ENCODE data around the gene WRAP53. TPM values are rescaled to one million over a fixed set of nuclear protein-coding genes. Genes with fewer than 3 reads are reported as not detected.

WRAP53 gene
- total and polyA plus RNA-seq, 10 of the 15 experiments (the other 5 are each of a cell fraction or from before 2014, with no cell fraction given) = 1.9 to 42.0 (median 21.9) TPM

- intact Hi-C loops (cut with micrococcal nuclease; ENCODE audit: unreplicated experiment) = no loop called here
- RAD21 ChIA-PET (ENCODE audit: unreplicated experiment) = no interaction called here
- CTCF ChIA-PET = interaction anchor here (1.6 kb wide), 1 partner anchor 17 kb away, joined by 5 read pairs; no protein-coding TSS in a partner anchor
- POLR2A ChIA-PET = no interaction called here
- TF ChIP-seq MLLT1 (IDR thresholded peaks at IDR 0.05) (no peak), TCF3 (IDR thresholded peaks at IDR 0.05; ENCODE audit: borderline replicate concordance, insufficient read depth, low read depth, low read length) (no peak), NRF1 (conservative IDR thresholded peaks at IDR 0.05; ENCODE audit: low read depth, low read length) (no peak), KLF5 (IDR thresholded peaks at IDR 0.05; ENCODE audit: partially characterized antibody) (no peak), SMARCA5 (IDR thresholded peaks at IDR 0.05) (no peak), SIX5 (IDR thresholded peaks at IDR 0.05; ENCODE audit: low read depth, low read length, severe bottlenecking) (no peak), CREB1 (IDR thresholded peaks at IDR 0.05; ENCODE audit: low read depth) (no peak), BMI1 (IDR thresholded peaks at IDR 0.05; ENCODE audit: borderline replicate concordance) (no peak), ZBED1 (IDR thresholded peaks at IDR 0.05; ENCODE audit: borderline replicate concordance) (no peak), ZNF207 (IDR thresholded peaks at IDR 0.05; ENCODE audit: borderline replicate concordance) (no peak), CBX3 (IDR thresholded peaks at IDR 0.05; ENCODE audit: borderline replicate concordance, low read depth) (no peak), ZNF217 (IDR thresholded peaks at IDR 0.05) (no peak), SRF (IDR thresholded peaks at IDR 0.05; ENCODE audit: low read depth in 2 of 2, low read length in 2 of 2) (no peak), ZNF687 (IDR thresholded peaks at IDR 0.05) (no peak), FOXK2 (IDR thresholded peaks at IDR 0.05) (no peak)
- no peak overlapping the region for H3K27ac ChIP-seq (ENCODE audit: control insufficient read depth, insufficient read depth)
- no peak overlapping the region for H2AFZ ChIP-seq (ENCODE audit: control insufficient read depth, low read depth, low read length)
- H3K36me3 ChIP-seq (ENCODE audit: control insufficient read depth in 2 of 2, insufficient read depth in 2 of 2, low read length in 1 of 2) = peaks cover 10 to 28% of the 10 kb centered on the region in 2 experiments; a peak in 3 of 4 replicates
- no peaks in the 10 kb centered on the region for H4K20me1 ChIP-seq (ENCODE audit: control insufficient read depth, insufficient read depth)
- H3K9ac ChIP-seq (ENCODE audit: control insufficient read depth, insufficient read depth, low read length) = no peak overlapping the region
- 94% methylated on average over 7 of the region's 7 CpGs for WGBS (ENCODE audit: insufficient coverage, insufficient replicate concordance, low lambda C conversion rate, missing lambda C conversion rate)
- in situ Hi-C loops (cut with MboI) = no loop called here
- H3K4me1 ChIP-seq (ENCODE audit: control insufficient read depth, insufficient read depth, low read length) = no peaks in the 10 kb centered on the region
- SMC1A ChIA-PET (ENCODE audit: uncharacterized antibody, unreplicated experiment) = no interaction called here
- BruUV-seq (replicated peaks) = no TSS peak
- H3K9me3 ChIP-seq (replicated peaks; ENCODE audit: control insufficient read depth, insufficient read depth, low read length) = peaks cover 2% of the 10 kb centered on the region
- H3K4me2 ChIP-seq (ENCODE audit: control insufficient read depth, insufficient read depth) = no peak overlapping the region
- no peaks in the 10 kb centered on the region for H3K27me3 ChIP-seq (replicated peaks in 1 of 2; ENCODE audit: control insufficient read depth in 2 of 2, insufficient read depth in 2 of 2, low read length in 1 of 2)
- FAIRE-seq (no peak), DNase-seq (ENCODE audit: low read depth, low spot score) (no peak), ATAC-seq (no peak)
- no peak overlapping the region for H3K4me3 ChIP-seq
- no peaks in the 10 kb centered on the region for H3K79me2 ChIP-seq (ENCODE audit: control insufficient read depth, insufficient read depth, low read length)
Measured at GRCh38 chr17:7668482-7668881, 19.8 kb upstream of the WRAP53 start.
